Astrocyte (in vitro differentiated cells and primary cell): ENCODE results near the gene ZDHHC14. TPM values are rescaled to one million over a fixed set of nuclear protein-coding genes. Genes with fewer than 3 reads are reported as not detected.
A peak's percentile ranks its signal among the peaks of the same experiment; 100 is the strongest.

Source experiments
- DNase-seq: peaks from one replicate; pipeline ENCODE4 v3.0.0-alpha.2; 2010; ENCODE audit warnings: low read depth
- FAIRE-seq: peaks from 2 replicates; lab custom pipeline; 2011; peaks lifted over from hg19 to GRCh38; lab: Jason Lieb, UNC
- H2AFZ ChIP-seq: 2 replicates; pipeline ENCODE4 v1.6.0; 2012; ENCODE audit warnings: low read depth, low read length, inconsistent platforms
- H3K27ac ChIP-seq: 2 replicates; pipeline ENCODE4 v1.5.1; 2011; ENCODE audit warnings: low read depth, low read length, inconsistent platforms
- H3K27me3 ChIP-seq: 2 replicates; pipeline ENCODE4 v1.6.0; 2011; ENCODE audit warnings: low read length, inconsistent platforms; ENCODE audit not compliant: insufficient read depth
- H3K36me3 ChIP-seq: 2 replicates; pipeline ENCODE4 v1.5.1; 2011; ENCODE audit warnings: low read length, inconsistent platforms; ENCODE audit not compliant: insufficient read depth
- H3K4me1 ChIP-seq: 2 replicates; pipeline ENCODE4 v1.5.1; 2011; ENCODE audit warnings: low read length, inconsistent platforms; ENCODE audit not compliant: insufficient read depth
- H3K4me2 ChIP-seq: 2 replicates; pipeline ENCODE4 v1.6.0; 2012; ENCODE audit warnings: low read length, inconsistent platforms
- H3K4me3 ChIP-seq: 2 replicates; pipeline ENCODE4 v1.5.1; 2011; ENCODE audit warnings: low read depth, mild to moderate bottlenecking, low read length, inconsistent platforms; ENCODE audit not compliant: insufficient read depth
- H3K79me2 ChIP-seq: 2 replicates; pipeline ENCODE4 v1.6.0; 2012; ENCODE audit warnings: mild to moderate bottlenecking, low read length, inconsistent platforms; ENCODE audit not compliant: insufficient read depth
- H3K9ac ChIP-seq: 2 replicates; pipeline ENCODE4 v1.6.0; 2012; ENCODE audit warnings: mild to moderate bottlenecking, low read length, inconsistent platforms
- H3K9me3 ChIP-seq: 2 replicates; pipeline ENCODE4 v1.5.1; 2012; ENCODE audit warnings: low read depth, mild to moderate bottlenecking, low read length, inconsistent platforms; ENCODE audit not compliant: insufficient read depth
- H4K20me1 ChIP-seq: 2 replicates; pipeline ENCODE4 v1.6.0; 2012; ENCODE audit warnings: low read length, inconsistent platforms; ENCODE audit not compliant: insufficient read depth
- H3K27ac Mint-ChIP-seq: one replicate; pipeline ENCODE4 v1.8.0; 2021; ENCODE audit warnings: mild to moderate bottlenecking, mixed read lengths; ENCODE audit not compliant: unreplicated experiment
- H3K27me3 Mint-ChIP-seq: one replicate; pipeline ENCODE4 v1.8.0; 2021; ENCODE audit warnings: low read depth, mixed read lengths; ENCODE audit not compliant: unreplicated experiment
- H3K36me3 Mint-ChIP-seq: one replicate; pipeline ENCODE4 v1.8.0; 2021; ENCODE audit warnings: low read depth, mixed read lengths; ENCODE audit not compliant: unreplicated experiment
- H3K4me1 Mint-ChIP-seq: one replicate; pipeline ENCODE4 v1.8.0; 2021; ENCODE audit warnings: low read depth, mixed read lengths; ENCODE audit not compliant: unreplicated experiment
- H3K4me3 Mint-ChIP-seq: one replicate; pipeline ENCODE4 v1.8.0; 2021; ENCODE audit warnings: mild to moderate bottlenecking, moderate library complexity, mixed read lengths; ENCODE audit not compliant: unreplicated experiment
- H3K9me3 Mint-ChIP-seq: one replicate; pipeline ENCODE4 v1.8.0; 2021; ENCODE audit warnings: mild to moderate bottlenecking, mixed read lengths; ENCODE audit not compliant: unreplicated experiment
- CTCF ChIP-seq: IDR thresholded peaks from 2 replicates; pipeline ENCODE4 v1.5.1; 2011; ENCODE audit warnings: low read depth, mild to moderate bottlenecking, inconsistent platforms, low read length, moderate library complexity; ENCODE audit not compliant: insufficient read depth
- EZH2 ChIP-seq: IDR thresholded peaks from 2 replicates; pipeline ENCODE4 v1.6.1; 2012; ENCODE audit warnings: mild to moderate bottlenecking, low read length, inconsistent platforms; ENCODE audit not compliant: insufficient read depth
- total RNA-seq: library from RNA; stranded (reverse); gene quantifications from 2 replicates; pipeline ENCODE4 v1.2.1, GENCODE V29; 2021

Gene ZDHHC14
- total RNA-seq, 1 donor from 2014 or later, result 7.2 TPM

- no peak for DNase-seq
- Histone ChIP-seq H4K20me1 (no peaks in the 10 kb centered on the region), H3K9ac (no peak overlapping the region), H3K79me2 (no peaks in the 10 kb centered on the region), H2AFZ (no peak overlapping the region), H3K4me1 (no peaks in the 10 kb centered on the region), H3K9me3 (no peaks in the 10 kb centered on the region), H3K4me3 (no peak overlapping the region), H3K36me3 (no peaks in the 10 kb centered on the region), H3K27ac (no peak overlapping the region), H3K4me2 (no peak overlapping the region), H3K27me3 (no peaks in the 10 kb centered on the region)
- no peak for FAIRE-seq
- Mint-ChIP-seq H3K36me3 (peaks cover 1% of the 10 kb centered on the region), H3K4me1 (no peaks in the 10 kb centered on the region), H3K27ac (no peak overlapping the region), H3K27me3 (peaks cover 1% of the 10 kb centered on the region), H3K9me3 (no peaks in the 10 kb centered on the region), H3K4me3 (no peak overlapping the region)
- TF ChIP-seq EZH2 (no peak), CTCF (no peak)
These were observed 215.9 kb downstream of the ZDHHC14 start for GRCh38 chr6:157596886-157597285.

GRCh38 chr6:157597461-157598312, 216.7 kb downstream of the ZDHHC14 start:
- no peaks in the 10 kb centered on the region for H3K9me3 Mint-ChIP-seq
- Histone ChIP-seq H4K20me1 (no peaks in the 10 kb centered on the region), H3K27ac (no peak overlapping the region), H3K36me3 (no peaks in the 10 kb centered on the region), H3K79me2 (no peaks in the 10 kb centered on the region), H3K4me2 (no peak overlapping the region), H3K4me1 (no peaks in the 10 kb centered on the region), H3K9me3 (no peaks in the 10 kb centered on the region), H3K9ac (no peak overlapping the region), H3K27me3 (no peaks in the 10 kb centered on the region), H2AFZ (no peak overlapping the region), H3K4me3 (no peak overlapping the region)
- no peaks in the 10 kb centered on the region for H3K4me1 Mint-ChIP-seq
- no peak overlapping the region for H3K4me3 Mint-ChIP-seq
- FAIRE-seq (no peak), DNase-seq (no peak)
- TF ChIP-seq EZH2 (no peak), CTCF (peak; percentile 32)
- H3K27me3 Mint-ChIP-seq, result peaks cover 1% of the 10 kb centered on the region
- H3K36me3 Mint-ChIP-seq, result peaks cover 1% of the 10 kb centered on the region
- no peak overlapping the region for H3K27ac Mint-ChIP-seq

GRCh38 chr6:157599191-157599590, 218.2 kb downstream of the ZDHHC14 start:
- H3K36me3 Mint-ChIP-seq, result peaks cover 4% of the 10 kb centered on the region
- TF ChIP-seq EZH2 (no peak), CTCF (no peak)
- H2AFZ ChIP-seq, result no peak overlapping the region
- H3K27ac Mint-ChIP-seq, result no peak overlapping the region
- no peak overlapping the region for H3K9ac ChIP-seq
- H3K4me3 ChIP-seq, result no peak overlapping the region
- H3K27me3 Mint-ChIP-seq, result peaks cover 1% of the 10 kb centered on the region
- H3K36me3 ChIP-seq, result no peaks in the 10 kb centered on the region
- no peaks in the 10 kb centered on the region for H3K79me2 ChIP-seq
- H3K9me3 Mint-ChIP-seq, result no peaks in the 10 kb centered on the region
- H4K20me1 ChIP-seq, result no peaks in the 10 kb centered on the region
- no peak for FAIRE-seq
- no peak overlapping the region for H3K4me2 ChIP-seq
- H3K27ac ChIP-seq, result no peak overlapping the region
- no peaks in the 10 kb centered on the region for H3K9me3 ChIP-seq
- H3K4me1 Mint-ChIP-seq, result no peaks in the 10 kb centered on the region
- no peaks in the 10 kb centered on the region for H3K27me3 ChIP-seq
- H3K4me3 Mint-ChIP-seq, result no peak overlapping the region
- no peak for DNase-seq
- H3K4me1 ChIP-seq, result no peaks in the 10 kb centered on the region
